ENCODE data around the gene AMPH.

The AMPH gene

DNA sequence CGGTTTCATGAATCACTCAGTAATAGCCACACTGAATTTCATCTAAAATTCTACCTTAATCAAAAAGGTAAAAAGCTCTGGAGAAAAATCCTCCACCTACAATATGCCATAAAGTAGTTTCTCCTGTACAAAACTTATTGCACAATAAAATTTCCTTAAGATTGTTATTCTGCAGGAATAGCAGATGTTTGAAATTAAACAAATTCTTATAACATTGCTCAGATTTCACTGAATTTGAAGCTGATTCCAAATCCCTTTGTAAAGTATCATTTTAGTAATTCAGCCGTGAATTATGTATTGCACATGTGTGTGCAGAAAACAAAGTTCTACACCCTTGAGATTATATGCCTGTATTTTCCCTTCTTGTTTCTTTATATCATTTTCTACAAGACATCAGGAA, 123.8 kb downstream of the AMPH start:
- Histone ChIP-seq H3K4me1 (no peaks in the 10 kb centered on the region), H3K4me3 (ENCODE audit: low read depth, low read length) (no peak overlapping the region), H3K36me3 (ENCODE audit: control insufficient read depth, insufficient read depth, low read length) (no peaks in the 10 kb centered on the region), H3K27me3 (ENCODE audit: control insufficient read depth, insufficient read depth, low read length) (no peaks in the 10 kb centered on the region), H3K27ac (no peak overlapping the region), H3K79me2 (no peaks in the 10 kb centered on the region), H3K4me2 (ENCODE audit: low read length) (no peak overlapping the region), H2AFZ (no peak overlapping the region), H3K9me3 (ENCODE audit: control insufficient read depth, low read length) (no peaks in the 10 kb centered on the region), H3K9ac (no peak overlapping the region)
- TF ChIP-seq, protein P1, sequence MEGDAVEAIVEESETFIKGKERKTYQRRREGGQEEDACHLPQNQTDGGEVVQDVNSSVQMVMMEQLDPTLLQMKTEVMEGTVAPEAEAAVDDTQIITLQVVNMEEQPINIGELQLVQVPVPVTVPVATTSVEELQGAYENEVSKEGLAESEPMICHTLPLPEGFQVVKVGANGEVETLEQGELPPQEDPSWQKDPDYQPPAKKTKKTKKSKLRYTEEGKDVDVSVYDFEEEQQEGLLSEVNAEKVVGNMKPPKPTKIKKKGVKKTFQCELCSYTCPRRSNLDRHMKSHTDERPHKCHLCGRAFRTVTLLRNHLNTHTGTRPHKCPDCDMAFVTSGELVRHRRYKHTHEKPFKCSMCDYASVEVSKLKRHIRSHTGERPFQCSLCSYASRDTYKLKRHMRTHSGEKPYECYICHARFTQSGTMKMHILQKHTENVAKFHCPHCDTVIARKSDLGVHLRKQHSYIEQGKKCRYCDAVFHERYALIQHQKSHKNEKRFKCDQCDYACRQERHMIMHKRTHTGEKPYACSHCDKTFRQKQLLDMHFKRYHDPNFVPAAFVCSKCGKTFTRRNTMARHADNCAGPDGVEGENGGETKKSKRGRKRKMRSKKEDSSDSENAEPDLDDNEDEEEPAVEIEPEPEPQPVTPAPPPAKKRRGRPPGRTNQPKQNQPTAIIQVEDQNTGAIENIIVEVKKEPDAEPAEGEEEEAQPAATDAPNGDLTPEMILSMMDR (IDR thresholded peaks at IDR 0.05), result no peak

DNA sequence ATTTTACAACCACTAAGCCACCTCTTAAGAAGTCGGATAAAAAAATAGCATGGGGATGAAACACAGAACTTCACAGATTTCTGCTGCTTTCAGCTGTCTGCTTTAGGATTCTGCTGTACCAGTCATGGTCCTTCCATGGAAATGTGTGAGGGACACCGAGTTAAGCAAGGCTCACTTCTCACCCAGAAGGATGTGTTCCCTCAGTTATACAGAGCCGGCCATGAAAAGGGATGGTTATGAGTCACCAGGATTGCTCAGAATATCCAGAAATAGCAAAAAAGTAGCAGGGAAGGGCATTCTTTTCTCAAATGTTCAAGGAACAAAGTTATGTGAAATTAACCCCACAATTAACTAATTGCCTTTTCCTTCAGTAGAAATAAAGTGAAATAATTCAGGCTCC, 124.4 kb downstream of the AMPH start:
- H3K27me3 ChIP-seq (ENCODE audit: control insufficient read depth, insufficient read depth, low read length), result no peaks in the 10 kb centered on the region
- H3K27ac ChIP-seq, result no peak overlapping the region
- no peak overlapping the region for H2AFZ ChIP-seq
- TF ChIP-seq, protein P1 (IDR thresholded peaks at IDR 0.05), result no peak
- no peak overlapping the region for H3K4me2 ChIP-seq (ENCODE audit: low read length)
- no peaks in the 10 kb centered on the region for H3K36me3 ChIP-seq (ENCODE audit: control insufficient read depth, insufficient read depth, low read length)
- H3K9ac ChIP-seq, result no peak overlapping the region
- no peaks in the 10 kb centered on the region for H3K79me2 ChIP-seq
- no peaks in the 10 kb centered on the region for H3K4me1 ChIP-seq
- H3K4me3 ChIP-seq (ENCODE audit: low read depth, low read length), result no peak overlapping the region
- H3K9me3 ChIP-seq (ENCODE audit: control insufficient read depth, low read length), result no peaks in the 10 kb centered on the region

DNA sequence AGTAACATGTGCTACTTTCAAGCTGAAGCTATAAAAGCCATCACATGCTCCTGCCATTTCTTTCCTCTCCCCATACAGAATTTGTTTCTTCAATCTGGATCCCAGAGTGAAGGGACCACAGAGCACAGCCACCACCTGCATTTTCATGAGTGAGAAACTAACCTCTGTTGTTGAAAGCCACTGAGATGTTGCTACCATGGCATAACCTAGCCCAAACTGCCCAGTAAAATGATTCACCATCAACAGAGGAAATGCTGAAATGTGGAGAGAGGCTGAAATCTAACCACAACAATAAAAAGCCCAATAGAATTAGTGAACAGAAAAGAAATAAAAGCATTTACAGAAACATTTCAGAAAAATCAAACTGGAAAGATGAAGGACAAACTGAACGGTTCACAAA, 125.2 kb downstream of the AMPH start:
- Histone ChIP-seq H3K79me2 (no peaks in the 10 kb centered on the region), H3K27ac (no peak overlapping the region), H3K27me3 (ENCODE audit: control insufficient read depth, insufficient read depth, low read length) (no peaks in the 10 kb centered on the region), H3K4me3 (ENCODE audit: low read depth, low read length) (no peak overlapping the region), H3K4me1 (no peaks in the 10 kb centered on the region), H3K9me3 (ENCODE audit: control insufficient read depth, low read length) (no peaks in the 10 kb centered on the region), H2AFZ (no peak overlapping the region), H3K36me3 (ENCODE audit: control insufficient read depth, insufficient read depth, low read length) (no peaks in the 10 kb centered on the region), H3K4me2 (ENCODE audit: low read length) (no peak overlapping the region), H3K9ac (no peak overlapping the region)
- TF ChIP-seq, protein P1 (IDR thresholded peaks at IDR 0.05), result no peak

DNA sequence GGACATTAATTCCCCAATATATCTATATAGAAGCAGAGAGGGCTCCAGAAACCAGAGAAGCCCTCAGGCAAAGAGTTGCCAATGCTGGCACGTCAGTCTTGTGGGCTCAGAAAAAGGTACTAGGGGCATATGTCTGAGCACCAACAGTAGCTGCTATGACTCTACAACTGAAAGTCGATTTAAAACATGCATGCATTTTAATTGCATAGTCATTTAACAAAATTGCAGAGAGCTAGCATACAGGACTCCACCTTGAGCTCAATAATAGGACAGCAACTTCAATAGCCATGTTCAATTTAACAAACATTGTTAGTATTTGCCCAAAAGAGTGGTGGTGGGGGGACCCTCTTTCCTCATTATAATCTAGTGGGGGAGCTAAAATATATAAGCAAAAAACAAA, 126.5 kb downstream of the AMPH start:
- no peaks in the 10 kb centered on the region for H3K79me2 ChIP-seq
- H3K9me3 ChIP-seq (ENCODE audit: control insufficient read depth, low read length), result no peaks in the 10 kb centered on the region
- no peaks in the 10 kb centered on the region for H3K27me3 ChIP-seq (ENCODE audit: control insufficient read depth, insufficient read depth, low read length)
- H2AFZ ChIP-seq, result no peak overlapping the region
- H3K4me1 ChIP-seq, result no peaks in the 10 kb centered on the region
- TF ChIP-seq, protein P1 (IDR thresholded peaks at IDR 0.05), result no peak
- no peaks in the 10 kb centered on the region for H3K36me3 ChIP-seq (ENCODE audit: control insufficient read depth, insufficient read depth, low read length)
- H3K4me2 ChIP-seq (ENCODE audit: low read length), result no peak overlapping the region
- no peak overlapping the region for H3K4me3 ChIP-seq (ENCODE audit: low read depth, low read length)
- H3K27ac ChIP-seq, result no peak overlapping the region
- H3K9ac ChIP-seq, result no peak overlapping the region

DNA sequence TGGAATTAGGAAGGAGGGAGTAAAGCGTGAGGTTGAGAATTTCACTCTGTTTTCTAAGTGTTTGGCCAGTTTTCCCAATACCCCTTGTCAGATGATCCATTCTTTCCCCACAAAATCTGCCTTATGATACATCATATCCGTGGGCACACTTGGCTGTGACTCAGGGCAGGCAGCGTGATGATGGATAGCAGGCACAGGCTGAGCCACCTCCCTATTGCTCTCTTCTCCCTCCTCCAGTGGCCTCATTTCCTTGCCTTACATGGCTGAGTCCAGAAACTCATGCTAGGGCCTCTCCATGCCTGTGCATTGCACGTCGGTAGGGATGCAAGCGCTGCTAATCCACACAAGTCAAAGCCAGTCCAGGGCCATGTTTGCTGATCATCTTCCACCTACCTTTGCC, 128.3 kb downstream of the AMPH start:
- H2AFZ ChIP-seq, result no peak overlapping the region
- H3K27ac ChIP-seq, result no peak overlapping the region
- no peaks in the 10 kb centered on the region for H3K36me3 ChIP-seq (ENCODE audit: control insufficient read depth, insufficient read depth, low read length)
- no peaks in the 10 kb centered on the region for H3K4me1 ChIP-seq
- no peaks in the 10 kb centered on the region for H3K27me3 ChIP-seq (ENCODE audit: control insufficient read depth, insufficient read depth, low read length)
- no peak overlapping the region for H3K4me2 ChIP-seq (ENCODE audit: low read length)
- no peak overlapping the region for H3K9ac ChIP-seq
- TF ChIP-seq, protein P1 (IDR thresholded peaks at IDR 0.05), result no peak
- no peaks in the 10 kb centered on the region for H3K9me3 ChIP-seq (ENCODE audit: control insufficient read depth, low read length)
- H3K4me3 ChIP-seq (ENCODE audit: low read depth, low read length), result no peak overlapping the region
- no peaks in the 10 kb centered on the region for H3K79me2 ChIP-seq

Data from parathyroid adenoma (tissue), 2 donors.